ENCODE data around the gene HAT1. TPM values are rescaled to one million over a fixed set of nuclear protein-coding genes. Genes with fewer than 3 reads are reported as not detected.

The HAT1 gene
- total RNA-seq, 4 donors from 2014 or later: 27.9 to 60.9 (median 36.9) TPM

DNA sequence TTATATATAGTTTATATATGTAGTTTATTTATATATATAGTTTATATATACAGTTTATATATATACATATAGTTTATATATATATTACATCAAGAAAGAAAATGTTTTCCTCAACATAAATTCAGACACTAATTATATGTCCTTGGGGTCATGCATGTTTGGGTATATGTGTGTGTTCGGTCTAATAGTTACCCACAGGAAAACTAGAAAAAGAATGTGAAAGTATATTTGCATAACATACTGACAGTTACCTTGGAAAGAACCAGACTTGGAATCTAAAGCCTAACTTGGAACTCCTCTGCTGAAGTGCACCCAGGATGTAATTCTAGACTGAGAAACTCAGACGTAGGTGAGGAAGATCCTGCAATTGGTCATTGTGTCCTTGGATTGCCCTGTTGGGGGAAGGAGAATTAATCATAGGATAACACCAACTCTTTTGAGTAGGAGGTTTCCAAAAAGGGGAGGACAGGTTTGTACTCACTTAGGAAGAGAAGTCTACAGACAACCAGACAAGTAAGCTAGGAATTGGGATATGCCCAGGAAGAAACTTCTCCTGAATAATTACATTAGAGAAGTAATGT lies 19.3 kb upstream of the HAT1 start:
- Histone ChIP-seq H3K4me1 (no peaks in the 10 kb centered on the region), H3K27ac (no peak overlapping the region), H3K36me3 (no peaks in the 10 kb centered on the region), H3K27me3 (no peaks in the 10 kb centered on the region), H3K9me3 (no peaks in the 10 kb centered on the region), H3K4me3 (no peak overlapping the region)
- intact Hi-C loops (cut with DNase I; ENCODE audit: low total_unique reads): no loop called here
- no peak for TF ChIP-seq POLR2A (IDR thresholded peaks at IDR 0.05)
- TF ChIP-seq, protein P1, sequence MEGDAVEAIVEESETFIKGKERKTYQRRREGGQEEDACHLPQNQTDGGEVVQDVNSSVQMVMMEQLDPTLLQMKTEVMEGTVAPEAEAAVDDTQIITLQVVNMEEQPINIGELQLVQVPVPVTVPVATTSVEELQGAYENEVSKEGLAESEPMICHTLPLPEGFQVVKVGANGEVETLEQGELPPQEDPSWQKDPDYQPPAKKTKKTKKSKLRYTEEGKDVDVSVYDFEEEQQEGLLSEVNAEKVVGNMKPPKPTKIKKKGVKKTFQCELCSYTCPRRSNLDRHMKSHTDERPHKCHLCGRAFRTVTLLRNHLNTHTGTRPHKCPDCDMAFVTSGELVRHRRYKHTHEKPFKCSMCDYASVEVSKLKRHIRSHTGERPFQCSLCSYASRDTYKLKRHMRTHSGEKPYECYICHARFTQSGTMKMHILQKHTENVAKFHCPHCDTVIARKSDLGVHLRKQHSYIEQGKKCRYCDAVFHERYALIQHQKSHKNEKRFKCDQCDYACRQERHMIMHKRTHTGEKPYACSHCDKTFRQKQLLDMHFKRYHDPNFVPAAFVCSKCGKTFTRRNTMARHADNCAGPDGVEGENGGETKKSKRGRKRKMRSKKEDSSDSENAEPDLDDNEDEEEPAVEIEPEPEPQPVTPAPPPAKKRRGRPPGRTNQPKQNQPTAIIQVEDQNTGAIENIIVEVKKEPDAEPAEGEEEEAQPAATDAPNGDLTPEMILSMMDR (IDR thresholded peaks at IDR 0.05): no peak
- DNase-seq: no peak

DNA sequence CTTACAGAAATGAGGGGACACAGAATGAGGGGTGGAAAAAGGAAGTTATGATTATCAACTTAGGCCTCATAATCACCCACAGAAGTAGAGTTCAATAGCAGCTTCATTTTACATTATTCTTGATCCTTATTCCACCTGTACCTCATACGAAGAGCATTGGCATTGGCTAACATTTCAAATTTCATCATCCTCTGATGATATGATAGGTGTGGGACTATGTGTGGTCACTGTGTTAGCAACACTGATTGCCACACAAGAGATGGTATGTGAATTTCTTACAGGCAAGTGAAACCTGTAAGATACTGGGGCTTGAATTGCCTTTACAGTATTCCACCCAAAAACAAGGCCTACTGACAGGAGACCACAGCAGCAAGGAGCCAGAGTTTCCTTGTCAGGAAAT lies 14.0 kb upstream of the HAT1 start:
- intact Hi-C loops (cut with DNase I; ENCODE audit: low total_unique reads): no loop called here

DNA sequence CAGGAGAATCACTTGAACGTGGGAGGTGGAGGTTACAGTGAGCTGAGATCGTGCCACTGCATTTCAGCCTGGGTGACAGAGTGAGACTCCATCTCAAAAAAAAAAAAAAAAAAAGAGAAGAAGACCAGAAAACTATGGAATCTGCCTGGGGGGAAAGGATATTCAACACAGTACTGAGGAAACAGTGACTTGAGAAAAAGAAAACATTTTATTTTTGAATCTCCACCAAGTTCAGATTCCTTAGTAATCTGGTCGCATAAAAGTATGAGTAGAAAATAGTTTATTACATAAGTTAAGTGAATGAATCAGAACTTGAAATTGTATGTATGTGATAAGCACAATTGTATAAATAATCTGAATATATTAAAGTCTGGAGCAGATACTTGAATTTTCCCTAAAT lies 13.0 kb upstream of the HAT1 start:
- Histone ChIP-seq H3K27ac (no peak overlapping the region), H3K27me3 (no peaks in the 10 kb centered on the region), H3K36me3 (no peaks in the 10 kb centered on the region), H3K4me1 (no peaks in the 10 kb centered on the region), H3K9me3 (no peaks in the 10 kb centered on the region), H3K4me3 (no peak overlapping the region)
- intact Hi-C loops (cut with DNase I; ENCODE audit: low total_unique reads): no loop called here
- no peak for DNase-seq
- TF ChIP-seq POLR2A (IDR thresholded peaks at IDR 0.05): no peak
- TF ChIP-seq, protein P1 (IDR thresholded peaks at IDR 0.05): no peak

More for the DNA sequence above, 14.0 kb upstream of the HAT1 start:
- H3K27me3 ChIP-seq: no peaks in the 10 kb centered on the region
- no peak overlapping the region for H3K27ac ChIP-seq
- H3K4me3 ChIP-seq: no peak overlapping the region
- no peaks in the 10 kb centered on the region for H3K36me3 ChIP-seq
- no peaks in the 10 kb centered on the region for H3K9me3 ChIP-seq
- H3K4me1 ChIP-seq: no peaks in the 10 kb centered on the region
- TF ChIP-seq POLR2A (IDR thresholded peaks at IDR 0.05): no peak
- TF ChIP-seq, protein P1 (IDR thresholded peaks at IDR 0.05): no peak
- no peak for DNase-seq

DNA sequence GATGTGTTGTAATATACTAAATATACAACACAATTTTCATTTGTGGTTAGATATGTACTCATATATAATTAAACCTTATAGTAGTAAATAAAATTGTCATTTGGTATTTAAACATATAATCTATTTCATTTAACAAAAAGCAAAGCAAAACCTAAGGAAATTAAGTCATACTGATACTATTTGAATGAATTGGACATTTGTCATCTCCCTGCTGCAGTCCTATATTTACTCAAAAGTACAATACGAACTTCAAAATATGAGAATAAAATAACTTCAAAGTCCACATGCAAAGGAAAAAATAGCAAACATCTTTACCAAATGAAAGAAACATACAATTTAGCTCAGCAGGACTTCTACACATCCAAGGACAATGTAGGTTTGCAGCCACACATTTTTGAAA lies 11.8 kb upstream of the HAT1 start:
- no peaks in the 10 kb centered on the region for H3K4me1 ChIP-seq
- H3K27me3 ChIP-seq: no peaks in the 10 kb centered on the region
- no peak overlapping the region for H3K27ac ChIP-seq
- H3K9me3 ChIP-seq: no peaks in the 10 kb centered on the region
- DNase-seq: no peak
- intact Hi-C loops (cut with DNase I; ENCODE audit: low total_unique reads): no loop called here
- no peak for TF ChIP-seq POLR2A (IDR thresholded peaks at IDR 0.05)
- TF ChIP-seq, protein P1 (IDR thresholded peaks at IDR 0.05): no peak
- H3K4me3 ChIP-seq: no peak overlapping the region
- no peaks in the 10 kb centered on the region for H3K36me3 ChIP-seq

DNA sequence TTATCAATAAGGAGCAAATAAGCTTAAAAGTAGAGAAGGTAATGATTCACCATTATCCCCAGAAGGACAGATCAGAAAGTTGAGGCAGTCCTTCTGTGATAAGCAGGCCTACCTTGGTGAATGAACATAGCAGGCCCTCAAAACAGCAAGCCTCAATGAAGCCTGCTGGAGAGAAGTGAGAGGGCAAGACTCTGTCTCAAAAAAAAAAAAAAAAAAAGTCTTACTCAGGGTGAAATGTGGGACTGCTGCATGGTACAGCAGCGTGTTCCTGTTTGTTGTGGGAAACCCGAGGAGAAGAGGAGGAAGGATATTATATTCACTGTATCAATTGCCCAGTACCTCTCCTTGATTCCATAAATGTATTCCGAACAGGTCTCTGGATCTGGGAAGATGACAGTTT lies 8.7 kb upstream of the HAT1 start:
- TF ChIP-seq, protein P1 (IDR thresholded peaks at IDR 0.05): no peak
- TF ChIP-seq POLR2A (IDR thresholded peaks at IDR 0.05): no peak
- no peak for DNase-seq
- intact Hi-C loops (cut with DNase I; ENCODE audit: low total_unique reads): no loop called here
- Histone ChIP-seq H3K36me3 (no peaks in the 10 kb centered on the region), H3K4me1 (no peaks in the 10 kb centered on the region), H3K4me3 (no peak overlapping the region), H3K9me3 (no peaks in the 10 kb centered on the region), H3K27ac (no peak overlapping the region), H3K27me3 (no peaks in the 10 kb centered on the region)
